ENCODE measurements around the gene BTG4.

The BTG4 gene

GRCh38 chr11:111479666-111480065 lies 32.5 kb downstream of the BTG4 start:
- no peak for DNase-seq

- no peak for DNase-seq
Measured at GRCh38 chr11:111477898-111478297, 34.3 kb downstream of the BTG4 start.

- DNase-seq, result no peak
Measured at GRCh38 chr11:111476956-111477355, 35.2 kb downstream of the BTG4 start.

- no peak for DNase-seq
Measured at GRCh38 chr11:111476366-111476765, 35.8 kb downstream of the BTG4 start.

GRCh38 chr11:111474432-111474831 lies 37.8 kb downstream of the BTG4 start:
- DNase-seq, result no peak

GRCh38 chr11:111472228-111472627 lies 40.0 kb downstream of the BTG4 start:
- no peak for DNase-seq

- no peak for DNase-seq
Measured at GRCh38 chr11:111469200-111469599, 43.0 kb downstream of the BTG4 start.

- no peak for DNase-seq
Measured at GRCh38 chr11:111466615-111467014, 45.6 kb downstream of the BTG4 start.

GRCh38 chr11:111465400-111465799 lies 46.8 kb downstream of the BTG4 start:
- no peak for DNase-seq

GRCh38 chr11:111463276-111463675 lies 48.9 kb downstream of the BTG4 start:
- no peak for DNase-seq

GRCh38 chr11:111462329-111462728 lies 49.9 kb downstream of the BTG4 start:
- DNase-seq, result no peak

GRCh38 chr11:111461460-111462235 lies 50.5 kb downstream of the BTG4 start:
- no peak for DNase-seq

GRCh38 chr11:111460856-111461255 lies 51.3 kb downstream of the BTG4 start:
- no peak for DNase-seq

GRCh38 chr11:111460340-111460739 lies 51.8 kb downstream of the BTG4 start:
- DNase-seq, result no peak

- DNase-seq, result no peak
Measured at GRCh38 chr11:111459506-111460270, 52.5 kb downstream of the BTG4 start.

- no peak for DNase-seq
Measured at GRCh38 chr11:111457731-111458368, 54.3 kb downstream of the BTG4 start.

GRCh38 chr11:111456859-111457730 lies 55.1 kb downstream of the BTG4 start:
- no peak for DNase-seq

- no peak for DNase-seq
Measured at GRCh38 chr11:111456086-111456858, 55.9 kb downstream of the BTG4 start.

GRCh38 chr11:111455291-111456085 lies 56.7 kb downstream of the BTG4 start:
- peak; percentile 51 to 54 for DNase-seq

- no peak for DNase-seq
Measured at GRCh38 chr11:111454561-111455192, 57.5 kb downstream of the BTG4 start.

Measured in cerebellar nuclear complex (tissue), 1 donor.